OCI-LY3 (cell line): ENCODE measurements around the gene KDM6A.
"Not testable (repeated sequence)": the region's sequence is repeated elsewhere in the genome, so short reads cannot be mapped to it uniquely, and the experiment has no call there.

Experiments
- H2AFZ ChIP-seq: fragments of 200-600, 300-600 bp; shearing (Covaris generic); 2 replicates; pipeline ENCODE4 v1.6.0; 2014; ENCODE audit warnings: antibody characterized with exemption, low read depth, low read length
- H3K27ac ChIP-seq: fragments of 200-600, 300-600 bp; sonication (generic); 2 replicates; pipeline ENCODE4 v1.5.1; 2014; ENCODE audit warnings: mild to moderate bottlenecking, low read length, moderate library complexity, mixed read lengths
- H3K27me3 ChIP-seq: fragments of 200-600, 300-600 bp; sonication (generic); 2 replicates; pipeline ENCODE4 v1.6.1; 2014; ENCODE audit warnings: low read depth, low read length, mixed read lengths
- H3K36me3 ChIP-seq: fragments of 200-600, 300-600 bp; sonication (generic); replicated peaks from 2 replicates; pipeline ENCODE3; 2014; ENCODE audit warnings: low read depth, low read length, mixed read lengths
- H3K4me1 ChIP-seq: fragments of 300-600, 200-600 bp; sonication (generic); 2 replicates; pipeline ENCODE4 v1.6.1; 2014; ENCODE audit warnings: low read length, mixed read lengths
- H3K4me2 ChIP-seq: fragments of 200-600, 300-600 bp; sonication (generic); 2 replicates; pipeline ENCODE4 v1.6.1; 2014; ENCODE audit warnings: low read length, mixed read lengths
- H3K4me3 ChIP-seq: fragments of 300-600, 200-600 bp; sonication (generic); 2 replicates; pipeline ENCODE4 v1.5.1; 2014; ENCODE audit warnings: antibody characterized with exemption, mild to moderate bottlenecking, low read length, moderate library complexity
- H3K79me2 ChIP-seq: fragments of 300-600, 200-600 bp; shearing (Covaris generic); 2 replicates; pipeline ENCODE4 v1.6.1; 2014; ENCODE audit warnings: mild to moderate bottlenecking, low read length, mixed read lengths
- H3K9ac ChIP-seq: fragments of 300-600, 200-600 bp; shearing (Covaris generic); 2 replicates; pipeline ENCODE4 v1.6.0; 2014; ENCODE audit warnings: mild to moderate bottlenecking, low read length, moderate library complexity
- H3K9me3 ChIP-seq: fragments of 200-600, 300-600 bp; shearing (Covaris generic); 2 replicates; pipeline ENCODE4 v1.6.1; 2014; ENCODE audit warnings: low read length, mixed read lengths; ENCODE audit not compliant: insufficient read depth
- H4K20me1 ChIP-seq: fragments of 200-600, 300-600 bp; sonication (generic); 2 replicates; pipeline ENCODE4 v1.6.1; 2016; ENCODE audit warnings: low read length, mixed read lengths; ENCODE audit not compliant: insufficient read depth
- EZH2phosphoT487 ChIP-seq: fragments of 200-600 bp; shearing (Covaris generic); IDR thresholded peaks from 2 replicates; pipeline ENCODE4 v1.6.1; 2018; ENCODE audit warnings: antibody characterized with exemption, mixed run types, low read depth
- TF ChIP-seq, protein P1 (sequence below): fragments of 200-600, 300-600 bp; sonication (generic); IDR thresholded peaks from 2 replicates; pipeline ENCODE4 v1.5.1; 2014; ENCODE audit warnings: antibody characterized with exemption, low read length, low read depth

The KDM6A gene

DNA sequence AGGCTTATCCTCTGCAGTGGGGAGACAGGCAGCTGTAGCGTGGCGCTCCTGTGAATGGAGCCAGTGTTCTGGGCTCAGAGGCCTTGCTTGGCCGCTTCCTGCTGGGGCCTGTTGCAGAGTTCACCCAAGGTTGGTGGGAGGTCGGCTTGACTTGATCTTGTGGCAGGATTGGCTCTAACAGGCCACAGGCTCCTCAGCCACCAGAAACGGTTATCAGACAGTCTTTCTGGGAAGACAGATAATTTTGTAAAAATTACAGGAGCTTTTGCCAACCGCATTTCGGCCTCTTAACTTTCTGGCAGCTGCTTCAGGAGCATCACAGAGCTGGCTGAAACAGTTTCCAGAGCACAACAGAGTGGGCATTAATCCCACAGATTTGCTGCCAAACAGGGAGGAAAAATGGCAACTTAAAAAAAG lies 261.3 kb downstream of the KDM6A start:
- H2AFZ ChIP-seq = no peak overlapping the region
- H4K20me1 ChIP-seq = no peaks in the 10 kb centered on the region
- H3K4me3 ChIP-seq = no peak overlapping the region
- no peaks in the 10 kb centered on the region for H3K27me3 ChIP-seq
- H3K79me2 ChIP-seq = no peaks in the 10 kb centered on the region
- TF ChIP-seq, protein P1, sequence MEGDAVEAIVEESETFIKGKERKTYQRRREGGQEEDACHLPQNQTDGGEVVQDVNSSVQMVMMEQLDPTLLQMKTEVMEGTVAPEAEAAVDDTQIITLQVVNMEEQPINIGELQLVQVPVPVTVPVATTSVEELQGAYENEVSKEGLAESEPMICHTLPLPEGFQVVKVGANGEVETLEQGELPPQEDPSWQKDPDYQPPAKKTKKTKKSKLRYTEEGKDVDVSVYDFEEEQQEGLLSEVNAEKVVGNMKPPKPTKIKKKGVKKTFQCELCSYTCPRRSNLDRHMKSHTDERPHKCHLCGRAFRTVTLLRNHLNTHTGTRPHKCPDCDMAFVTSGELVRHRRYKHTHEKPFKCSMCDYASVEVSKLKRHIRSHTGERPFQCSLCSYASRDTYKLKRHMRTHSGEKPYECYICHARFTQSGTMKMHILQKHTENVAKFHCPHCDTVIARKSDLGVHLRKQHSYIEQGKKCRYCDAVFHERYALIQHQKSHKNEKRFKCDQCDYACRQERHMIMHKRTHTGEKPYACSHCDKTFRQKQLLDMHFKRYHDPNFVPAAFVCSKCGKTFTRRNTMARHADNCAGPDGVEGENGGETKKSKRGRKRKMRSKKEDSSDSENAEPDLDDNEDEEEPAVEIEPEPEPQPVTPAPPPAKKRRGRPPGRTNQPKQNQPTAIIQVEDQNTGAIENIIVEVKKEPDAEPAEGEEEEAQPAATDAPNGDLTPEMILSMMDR = no peak
- TF ChIP-seq EZH2phosphoT487 = no peak
- H3K9ac ChIP-seq = no peak overlapping the region
- no peaks in the 10 kb centered on the region for H3K36me3 ChIP-seq
- no peaks in the 10 kb centered on the region for H3K9me3 ChIP-seq
- H3K4me2 ChIP-seq = no peak overlapping the region
- no peaks in the 10 kb centered on the region for H3K4me1 ChIP-seq
- no peak overlapping the region for H3K27ac ChIP-seq

DNA sequence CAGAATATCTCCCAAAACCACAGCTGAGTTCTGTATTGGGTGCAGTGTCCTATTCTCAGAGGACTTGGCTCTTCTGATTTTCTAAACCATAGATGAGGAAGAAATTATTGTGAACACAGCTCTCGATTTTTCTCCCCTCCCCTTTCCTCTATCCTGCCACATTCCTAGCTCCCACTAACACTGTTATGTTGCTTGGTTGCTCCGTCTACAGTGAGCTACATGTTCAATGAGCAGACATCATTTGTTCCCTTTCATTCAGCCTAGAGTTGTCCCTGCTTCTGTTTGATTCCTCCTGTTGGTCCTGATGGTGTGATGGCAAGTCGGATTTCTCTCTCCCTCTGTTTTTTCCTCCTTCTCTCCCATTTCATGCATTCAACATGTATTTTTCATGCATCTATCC lies 261.8 kb downstream of the KDM6A start:
- no peaks in the 10 kb centered on the region for H3K4me1 ChIP-seq
- H3K4me3 ChIP-seq = no peak overlapping the region
- H3K27me3 ChIP-seq = no peaks in the 10 kb centered on the region
- H3K4me2 ChIP-seq = no peak overlapping the region
- TF ChIP-seq, protein P1 = no peak
- no peak for TF ChIP-seq EZH2phosphoT487
- no peak overlapping the region for H3K27ac ChIP-seq
- no peaks in the 10 kb centered on the region for H3K9me3 ChIP-seq
- H2AFZ ChIP-seq = no peak overlapping the region
- no peaks in the 10 kb centered on the region for H4K20me1 ChIP-seq
- no peak overlapping the region for H3K9ac ChIP-seq
- no peaks in the 10 kb centered on the region for H3K79me2 ChIP-seq
- H3K36me3 ChIP-seq = no peaks in the 10 kb centered on the region

DNA sequence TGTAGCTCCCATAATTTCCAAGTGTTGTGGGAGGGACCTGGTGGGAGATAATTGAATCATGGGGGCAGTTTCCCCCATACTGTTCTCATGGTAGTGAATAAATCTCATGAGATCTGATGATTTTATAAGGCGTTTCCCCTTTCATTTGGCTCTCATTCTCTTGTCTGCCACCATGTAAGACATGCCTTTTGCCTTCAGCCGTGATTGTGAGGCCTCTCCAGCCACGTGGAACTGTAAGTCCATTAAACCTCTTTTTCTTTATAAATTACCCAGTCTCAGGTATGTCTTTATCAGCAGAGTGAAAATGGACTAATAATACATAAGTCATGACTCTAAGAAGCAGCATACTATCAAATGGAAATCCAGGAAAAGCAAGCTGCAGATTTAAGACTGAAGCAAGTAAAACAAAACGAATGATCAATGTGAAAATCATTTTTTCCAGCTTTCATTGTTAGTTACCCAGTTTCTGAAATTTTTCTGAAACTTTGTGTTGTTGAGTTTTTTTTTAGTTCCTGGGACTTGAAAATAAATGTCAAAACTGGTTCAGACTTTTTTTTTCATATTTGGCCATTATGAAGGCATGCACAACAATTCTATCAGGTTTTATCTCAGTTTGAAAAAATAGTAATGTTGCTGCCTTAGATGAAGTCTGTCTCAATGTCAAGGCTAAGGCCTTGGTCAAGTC lies 262.5 kb downstream of the KDM6A start:
- H2AFZ ChIP-seq, H3K4me3 ChIP-seq, H3K4me2 ChIP-seq: not testable (repeated sequence)

DNA sequence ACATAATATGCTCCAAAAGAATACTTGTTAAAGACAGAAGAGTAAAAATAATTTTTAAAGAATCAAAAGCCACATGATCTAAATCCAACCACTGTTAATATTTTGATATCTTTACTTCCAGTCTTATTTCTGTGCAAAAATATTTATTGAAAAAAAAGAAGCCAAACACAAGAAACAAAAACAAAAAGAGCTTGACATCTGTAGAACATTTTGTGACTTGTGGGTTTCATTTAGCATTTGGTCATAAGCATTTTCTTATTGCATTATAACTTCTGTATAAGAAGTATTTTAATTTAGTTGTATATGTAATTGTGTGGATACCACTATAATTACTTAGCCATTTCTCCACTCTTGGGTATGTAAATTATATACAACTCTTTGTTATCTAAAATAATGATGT lies 264.5 kb downstream of the KDM6A start:
- TF ChIP-seq, protein P1 = no peak
- TF ChIP-seq EZH2phosphoT487 = no peak
- H3K4me3 ChIP-seq = no peak overlapping the region

More for the DNA sequence above, 262.5 kb downstream of the KDM6A start:
- H3K27me3 ChIP-seq, H3K4me1 ChIP-seq, H3K79me2 ChIP-seq, H3K9me3 ChIP-seq, H3K9ac ChIP-seq, H3K36me3 ChIP-seq, H4K20me1 ChIP-seq, H3K27ac ChIP-seq: not testable (repeated sequence)

More for the DNA sequence above, 264.5 kb downstream of the KDM6A start:
- H3K27ac ChIP-seq = no peak overlapping the region
- no peak overlapping the region for H3K4me2 ChIP-seq
- H2AFZ ChIP-seq = no peak overlapping the region
- peaks cover 7% of the 10 kb centered on the region; the same call in 1 of the 2 replicates for H3K4me1 ChIP-seq
- no peaks in the 10 kb centered on the region for H3K27me3 ChIP-seq
- H3K9ac ChIP-seq = no peak overlapping the region
- no peaks in the 10 kb centered on the region for H4K20me1 ChIP-seq
- H3K36me3 ChIP-seq = no peaks in the 10 kb centered on the region
- no peaks in the 10 kb centered on the region for H3K9me3 ChIP-seq
- no peaks in the 10 kb centered on the region for H3K79me2 ChIP-seq
